Pancreas (tissue), 10 donors: ENCODE measurements around the gene ASCC3. TPM values are rescaled to one million over a fixed set of nuclear protein-coding genes. Genes with fewer than 3 reads are reported as not detected.

ENCODE experiments used
- ATAC-seq, 4 donors: fragments of 200-7000 bp; cut with Tn5 transposase; one replicate each; pipeline versions ENCODE4 v1.8.0 to v1.9.1; 2020; ENCODE audit warnings: mild to moderate bottlenecking in 4 of 4, moderate library complexity in 4 of 4
- DNase-seq, 6 donors: peaks; one replicate each; pipeline ENCODE4 v3.0.0-alpha.2; 2020
- FAIRE-seq: peaks from 2 replicates; lab custom pipeline; 2012; peaks lifted over from hg19 to GRCh38; lab: Jason Lieb, UNC
- H3K27ac ChIP-seq, 4 donors: fragments of 200-600 bp; sonication (generic); 1 replicate in 3 of 4; 2 replicates in 1 of 4; pipeline versions ENCODE4 v1.5.0 to v1.8.0; 2020
- H3K27me3 ChIP-seq, 4 donors: fragments of 200-600 bp; one replicate each; pipeline ENCODE4 v1.8.0; 2021
- H3K36me3 ChIP-seq, 3 donors: fragments of 200-600 bp; sonication (generic) in 1 of 3; one replicate each; pipeline versions ENCODE4 v1.5.0 to v1.8.0; 2020 to 2021
- H3K4me1 ChIP-seq, 3 donors: fragments of 200-600 bp; one replicate each; pipeline ENCODE4 v1.8.0; 2021
- H3K4me3 ChIP-seq, 4 donors: fragments of 200-600 bp; sonication (generic) in 2 of 4; one replicate each; pipeline versions ENCODE4 v1.5.0 to v1.8.0; 2020 to 2021
- H3K9me3 ChIP-seq, 4 donors: fragments of 200-600 bp; one replicate each; pipeline ENCODE4 v1.8.0; 2021
- WGBS, 2 donors: extraction: QIAGEN DNeasy Blood & Tissue Kit; methylation state at CpG; one replicate each; pipeline ENCODE4 v1.1.7; 2013; 5-methylcytosine and 5-hydroxymethylcytosine counted together
- intact Hi-C, 3 donors: fragments of 100-400 bp; cut with DNase I; formaldehyde crosslinking; loops; one replicate each; pipeline versions ENCODE4 v1.11.1 to v1.14.2; 2022
- polyA plus RNA-seq, 2 donors: library from polyadenylated mRNA; stranded (reverse); fragments of 200-250 nt; gene quantifications; one replicate each; pipeline ENCODE4 v1.2.3, GENCODE V29; 2013
- total RNA-seq, 6 donors: library from RNA; stranded (reverse); fragmentation: NEBNext Ultra II Directional in 4 of 6; extraction: Animal tissue kit (Norgen Biotek cat#: 25700) in 4 of 6; gene quantifications; one replicate each; pipeline versions ENCODE4 v1.2.1 to v1.2.4, GENCODE V29; 2021 to 2023
- TF ChIP-seq, protein P1 (sequence below), 4 donors: fragments of 200-600 bp; sonication (generic) in 3 of 4; IDR thresholded peaks; one replicate each; pipeline versions ENCODE4 v1.5.0 to v1.8.0; 2021; ENCODE audit warnings: antibody characterized with exemption in 4 of 4
- donor health status: healthy with polysubstance abuse.
- donor health status: DM: no; HTN: no; CAD: no; lungs with moderate emphysema.
- donor health status: DM: no; HTN: no; CAD: no.
- donor health status: control.
- donor health status: control.
- donor health status: Bipolar disorder and iron deficiency.
- donor health status: DM: yes; HTN: yes; CAD: no.
- donor health status: DM: no; HTN: no; CAD: no.
- donor health status: DM: no; HTN: no; CAD: no.
- donor health status: DM: yes; HTN: yes; CAD: no.

Gene ASCC3
- total and polyA plus RNA-seq, 8 donors: 4.4 to 20.3 (median 13.4) TPM

GRCh38 chr6:100482698-100483097 lies 398.4 kb downstream of the ASCC3 start:
- H3K36me3 ChIP-seq: no peaks in the 10 kb centered on the region
- H3K27ac ChIP-seq: no peak overlapping the region
- H3K27me3 ChIP-seq: no peaks in the 10 kb centered on the region
- TF ChIP-seq, protein P1, sequence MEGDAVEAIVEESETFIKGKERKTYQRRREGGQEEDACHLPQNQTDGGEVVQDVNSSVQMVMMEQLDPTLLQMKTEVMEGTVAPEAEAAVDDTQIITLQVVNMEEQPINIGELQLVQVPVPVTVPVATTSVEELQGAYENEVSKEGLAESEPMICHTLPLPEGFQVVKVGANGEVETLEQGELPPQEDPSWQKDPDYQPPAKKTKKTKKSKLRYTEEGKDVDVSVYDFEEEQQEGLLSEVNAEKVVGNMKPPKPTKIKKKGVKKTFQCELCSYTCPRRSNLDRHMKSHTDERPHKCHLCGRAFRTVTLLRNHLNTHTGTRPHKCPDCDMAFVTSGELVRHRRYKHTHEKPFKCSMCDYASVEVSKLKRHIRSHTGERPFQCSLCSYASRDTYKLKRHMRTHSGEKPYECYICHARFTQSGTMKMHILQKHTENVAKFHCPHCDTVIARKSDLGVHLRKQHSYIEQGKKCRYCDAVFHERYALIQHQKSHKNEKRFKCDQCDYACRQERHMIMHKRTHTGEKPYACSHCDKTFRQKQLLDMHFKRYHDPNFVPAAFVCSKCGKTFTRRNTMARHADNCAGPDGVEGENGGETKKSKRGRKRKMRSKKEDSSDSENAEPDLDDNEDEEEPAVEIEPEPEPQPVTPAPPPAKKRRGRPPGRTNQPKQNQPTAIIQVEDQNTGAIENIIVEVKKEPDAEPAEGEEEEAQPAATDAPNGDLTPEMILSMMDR (IDR thresholded peaks at IDR 0.05): no peak
- ATAC-seq: peak in 3 of 4 donors; percentile 58 to 88 (median 70)
- no peak overlapping the region for H3K4me3 ChIP-seq
- 13 to 19% methylated on average over 2 of the region's 2 CpGs for WGBS, 2 donors
- DNase-seq: no peak
- H3K4me1 ChIP-seq: no peaks in the 10 kb centered on the region
- intact Hi-C loops: loop anchor here in 2 of 3 donors (5.0 to 10.0 kb wide), 2 partner anchors 358 to 365 kb away; no protein-coding TSS in a partner anchor
- no peak for FAIRE-seq
- no peaks in the 10 kb centered on the region for H3K9me3 ChIP-seq

- Histone ChIP-seq H3K27me3 (no peaks in the 10 kb centered on the region), H3K4me1 (no peaks in the 10 kb centered on the region), H3K4me3 (no peak overlapping the region), H3K27ac (no peak overlapping the region), H3K36me3 (no peaks in the 10 kb centered on the region), H3K9me3 (no peaks in the 10 kb centered on the region)
- 57 to 65% methylated on average over 3 of the region's 3 CpGs for WGBS, 2 donors
- DNase-seq (no peak), ATAC-seq (peak; percentile 55 to 79 (median 74)), FAIRE-seq (no peak)
- TF ChIP-seq, protein P1 (IDR thresholded peaks at IDR 0.05): peak; percentile 25 to 67 (median 60)
- intact Hi-C loops: loop anchor here in 2 of 3 donors (5.0 to 10.0 kb wide), 2 partner anchors 355 to 362 kb away; no protein-coding TSS in a partner anchor
Measured at GRCh38 chr6:100479179-100480035, 401.7 kb downstream of the ASCC3 start.

DNA sequence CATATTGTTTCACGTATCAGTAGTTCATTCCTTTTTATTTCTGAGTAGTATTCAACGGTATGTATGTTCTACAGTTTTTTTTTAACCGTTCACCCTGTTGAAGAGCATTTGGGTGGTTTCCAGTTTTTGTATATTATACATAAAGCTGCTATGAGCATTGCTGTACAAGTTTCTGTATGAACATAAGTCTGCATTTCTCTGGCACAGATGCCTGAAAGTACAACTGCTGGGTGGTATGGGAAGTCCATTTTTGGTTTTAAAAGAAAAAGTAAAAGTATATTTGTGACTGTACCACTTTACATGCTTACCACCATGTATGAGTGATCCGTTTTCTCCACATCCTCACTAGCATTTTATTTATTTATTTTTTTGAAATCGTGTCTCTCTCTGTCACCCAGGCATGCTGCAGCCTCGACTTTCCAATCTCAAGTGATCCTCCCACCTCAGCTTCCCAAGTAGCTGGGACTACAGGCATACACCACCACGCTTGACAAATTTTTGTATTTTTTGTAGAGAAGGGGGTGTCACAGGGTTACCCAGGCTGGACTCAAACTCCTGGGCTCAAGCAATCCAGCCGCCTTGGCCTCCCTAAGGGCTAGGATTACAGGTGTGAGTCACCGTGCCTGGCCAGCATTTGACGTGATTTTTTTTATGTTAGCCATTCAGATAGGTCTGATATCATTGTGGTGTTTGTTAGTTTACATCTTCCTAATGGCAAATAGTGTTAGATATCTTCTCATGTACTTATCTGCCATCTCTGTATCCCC lies 405.4 kb downstream of the ASCC3 start:
- Histone ChIP-seq H3K9me3 (no peaks in the 10 kb centered on the region), H3K27me3 (no peaks in the 10 kb centered on the region), H3K4me1 (no peaks in the 10 kb centered on the region), H3K36me3 (no peaks in the 10 kb centered on the region), H3K27ac (no peak overlapping the region), H3K4me3 (no peak overlapping the region)
- no peak for DNase-seq
- TF ChIP-seq, protein P1 (IDR thresholded peaks at IDR 0.05): no peak
- no peak for FAIRE-seq
- intact Hi-C loops: no loop called here
- no peak for ATAC-seq
- 74 to 84% methylated on average over 10 of the region's 10 CpGs for WGBS, 2 donors

DNA sequence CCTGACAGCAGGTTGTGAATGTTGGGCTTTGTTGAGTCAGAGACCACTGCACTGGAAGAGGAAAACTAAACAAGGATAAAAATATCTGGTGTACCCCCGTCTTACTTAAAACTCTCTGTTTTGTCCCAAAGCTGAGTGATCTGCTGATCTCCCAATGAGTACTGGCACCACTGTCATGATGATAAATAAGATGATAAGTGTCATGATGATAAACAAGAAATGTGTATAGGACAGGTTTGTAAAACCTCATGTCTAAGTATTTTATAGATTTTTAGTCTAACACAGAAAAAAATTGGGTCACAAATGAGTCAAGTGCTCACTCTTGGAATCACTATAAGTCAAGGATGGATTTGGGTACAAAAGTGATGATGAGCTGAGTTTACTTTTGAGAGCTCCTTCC lies 407.9 kb downstream of the ASCC3 start:
- FAIRE-seq (no peak), ATAC-seq (no peak), DNase-seq (no peak)
- Histone ChIP-seq H3K9me3 (no peaks in the 10 kb centered on the region), H3K27ac (no peak overlapping the region), H3K4me3 (no peak overlapping the region), H3K36me3 (no peaks in the 10 kb centered on the region), H3K27me3 (no peaks in the 10 kb centered on the region), H3K4me1 (no peaks in the 10 kb centered on the region)
- intact Hi-C loops: no loop called here
- TF ChIP-seq, protein P1 (IDR thresholded peaks at IDR 0.05): no peak
- whole genome bisulfite sequencing, 2 donors: 76 to 80% methylated on average over 1 of the region's 1 CpG
